H9 (cell line): ENCODE results near the gene PDCD4. TPM values are rescaled to one million over a fixed set of nuclear protein-coding genes. Genes with fewer than 3 reads are reported as not detected.

Source experiments
- DNase-seq: peaks from one replicate; pipeline ENCODE4 v3.0.0-alpha.2; 2017
- H2AFZ ChIP-seq: one replicate; pipeline ENCODE4 v1.6.1; 2013; ENCODE audit warnings: mild to moderate bottlenecking, low read length, control low read depth, moderate library complexity
- H2AK5ac ChIP-seq: 2 replicates; pipeline ENCODE4 v1.6.1; 2013; ENCODE audit warnings: low read length, control low read depth, mixed read lengths; ENCODE audit not compliant: insufficient read length
- H2BK120ac ChIP-seq: one replicate; pipeline ENCODE4 v1.6.1; 2013; ENCODE audit warnings: low read depth, mild to moderate bottlenecking, low read length, control low read depth, inconsistent platforms; ENCODE audit not compliant: poor library complexity, severe bottlenecking
- H2BK12ac ChIP-seq: 2 replicates; pipeline ENCODE4 v1.6.1; 2013; ENCODE audit warnings: low read length, control low read depth, mixed read lengths, low read depth; ENCODE audit not compliant: insufficient read length
- H2BK15ac ChIP-seq: 2 replicates; pipeline ENCODE4 v1.6.1; 2013; ENCODE audit warnings: low read depth, low read length, control low read depth
- H2BK20ac ChIP-seq: one replicate; pipeline ENCODE4 v1.6.1; 2013; ENCODE audit warnings: low read depth, mild to moderate bottlenecking, low read length, control low read depth, inconsistent platforms; ENCODE audit not compliant: poor library complexity, severe bottlenecking
- H2BK5ac ChIP-seq: 2 replicates; pipeline ENCODE4 v1.6.1; 2013; ENCODE audit warnings: low read length, control low read depth, mixed read lengths; ENCODE audit not compliant: insufficient read length
- H3K14ac ChIP-seq: 2 replicates; pipeline ENCODE4 v1.6.1; 2013; ENCODE audit warnings: low read length, control low read depth; ENCODE audit not compliant: insufficient read depth
- H3K18ac ChIP-seq: 2 replicates; pipeline ENCODE4 v1.6.1; 2013; ENCODE audit warnings: low read depth, mild to moderate bottlenecking, mixed read lengths, low read length, control low read depth; ENCODE audit not compliant: insufficient read length
- H3K23ac ChIP-seq: 2 replicates; pipeline ENCODE4 v1.6.1; 2013; ENCODE audit warnings: low read length, control low read depth, mixed read lengths, low read depth; ENCODE audit not compliant: insufficient read length
- H3K23me2 ChIP-seq: 2 replicates; pipeline ENCODE4 v1.6.1; 2013; ENCODE audit warnings: low read depth, mild to moderate bottlenecking, mixed read lengths, low read length, control low read depth; ENCODE audit not compliant: insufficient read length, poor library complexity, severe bottlenecking
- H3K27ac ChIP-seq: 2 replicates; pipeline ENCODE4 v1.5.1; 2013; ENCODE audit warnings: low read length, control low read depth, mixed read lengths, low read depth; ENCODE audit not compliant: insufficient read length
- H3K27me3 ChIP-seq: 2 replicates; pipeline ENCODE4 v1.6.1; 2013; ENCODE audit warnings: low read length, control low read depth, inconsistent platforms; ENCODE audit not compliant: insufficient read depth
- H3K4ac ChIP-seq: 2 replicates; pipeline ENCODE4 v1.6.1; 2013; ENCODE audit warnings: low read depth, mild to moderate bottlenecking, control low read depth, inconsistent platforms, low read length, moderate library complexity
- H3K4me1 ChIP-seq: 2 replicates; pipeline ENCODE4 v1.6.1; 2013; ENCODE audit warnings: low read length, control low read depth, inconsistent platforms; ENCODE audit not compliant: insufficient read depth
- H3K4me2 ChIP-seq: 2 replicates; pipeline ENCODE4 v1.6.1; 2013; ENCODE audit warnings: low read length, control low read depth, mixed read lengths; ENCODE audit not compliant: insufficient read length, insufficient read depth
- H3K56ac ChIP-seq: 2 replicates; pipeline ENCODE4 v1.6.1; 2013; ENCODE audit warnings: low read depth, mild to moderate bottlenecking, mixed read lengths, low read length, control low read depth; ENCODE audit not compliant: insufficient read length
- H3K79me1 ChIP-seq: 2 replicates; pipeline ENCODE4 v1.6.1; 2013; ENCODE audit warnings: low read depth, mild to moderate bottlenecking, moderate library complexity, low read length, control low read depth, inconsistent platforms; ENCODE audit not compliant: insufficient read depth, poor library complexity, severe bottlenecking
- H3K79me2 ChIP-seq: 2 replicates; pipeline ENCODE4 v1.6.1; 2013; ENCODE audit warnings: low read length, control low read depth, inconsistent platforms; ENCODE audit not compliant: insufficient read depth
- H3K9ac ChIP-seq: 2 replicates; pipeline ENCODE4 v1.6.1; 2013; ENCODE audit warnings: low read length, control low read depth, mixed read lengths; ENCODE audit not compliant: insufficient read length; ENCODE audit errors: extremely low read depth
- H3K9me3 ChIP-seq: one replicate; pipeline ENCODE4 v1.6.1; 2013; ENCODE audit warnings: low read depth, low read length, inconsistent platforms; ENCODE audit not compliant: control insufficient read depth
- H3T11ph ChIP-seq: one replicate; pipeline ENCODE4 v1.6.1; 2013; ENCODE audit warnings: mild to moderate bottlenecking, low read length, control low read depth, inconsistent platforms
- H4K20me1 ChIP-seq: one replicate; pipeline ENCODE4 v1.6.1; 2013; ENCODE audit not compliant: control insufficient read depth, insufficient read length, insufficient read depth
- H4K5ac ChIP-seq: 2 replicates; pipeline ENCODE4 v1.6.1; 2013; ENCODE audit warnings: low read depth, mild to moderate bottlenecking, mixed read lengths, low read length, control low read depth; ENCODE audit not compliant: insufficient read length
- H4K8ac ChIP-seq: replicated peaks from 2 replicates; pipeline ENCODE4 v1.6.1; 2013; ENCODE audit warnings: low read length, control low read depth, mixed read lengths, low read depth; ENCODE audit not compliant: insufficient read length
- H4K91ac ChIP-seq: 2 replicates; pipeline ENCODE4 v1.6.1; 2013; ENCODE audit warnings: low read depth, mild to moderate bottlenecking, moderate library complexity, mixed read lengths, low read length, control low read depth; ENCODE audit not compliant: insufficient read length
- H3K27ac Mint-ChIP-seq, 3 experiments: 2 replicates in 2 of 3; 3 replicates in 1 of 3; pipeline ENCODE4 v1.8.0; 2020 to 2021; ENCODE audit warnings: mixed read lengths in 3 of 3, mild to moderate bottlenecking in 1 of 3, moderate library complexity in 1 of 3
- H3K27me3 Mint-ChIP-seq: 2 replicates; pipeline ENCODE4 v1.8.0; 2021; ENCODE audit warnings: low read depth, mild to moderate bottlenecking, moderate library complexity, mixed read lengths
- H3K36me3 Mint-ChIP-seq, 3 experiments: 2 replicates in 2 of 3; 3 replicates in 1 of 3; pipeline ENCODE4 v1.8.0; 2020 to 2021; ENCODE audit warnings: low read depth in 3 of 3, mixed read lengths in 3 of 3; ENCODE audit not compliant: insufficient read depth in 1 of 3
- H3K4me1 Mint-ChIP-seq, 2 experiments: 2 replicates each; pipeline ENCODE4 v1.8.0; 2020; ENCODE audit warnings: mixed read lengths in 2 of 2
- H3K4me3 Mint-ChIP-seq, 2 experiments: 2 replicates in 1 of 2; 3 replicates in 1 of 2; pipeline ENCODE4 v1.8.0; 2020 to 2021; ENCODE audit warnings: mild to moderate bottlenecking in 2 of 2, mixed read lengths in 2 of 2, moderate library complexity in 1 of 2
- H3K9me3 Mint-ChIP-seq, 2 experiments: 2 replicates in 1 of 2; 3 replicates in 1 of 2; pipeline ENCODE4 v1.8.0; 2020; ENCODE audit warnings: mild to moderate bottlenecking in 2 of 2, mixed read lengths in 2 of 2, moderate library complexity in 1 of 2
- WGBS: extraction: QIAGEN DNeasy Blood & Tissue Kit; methylation state at CpG from one replicate; pipeline ENCODE4 v1.1.7; 2013; ENCODE audit warnings: missing lambda C conversion rate, low lambda C conversion rate, mixed read lengths; ENCODE audit not compliant: insufficient read length; ENCODE audit errors: extremely low coverage; 5-methylcytosine and 5-hydroxymethylcytosine counted together
- total RNA-seq: library from RNA; stranded (reverse); gene quantifications from 2 replicates; pipeline ENCODE4 v1.2.1, GENCODE V29; 2021
- TF ChIP-seq, protein P1 (sequence below): fragments of 200-600 bp; sonication (generic); conservative IDR thresholded peaks from 3 replicates; pipeline ENCODE4 v1.8.0; 2021; ENCODE audit warnings: antibody characterized with exemption, mild to moderate bottlenecking

PDCD4 gene
- total RNA-seq, 1 experiment from 2014 or later, result 29.3 TPM

DNA sequence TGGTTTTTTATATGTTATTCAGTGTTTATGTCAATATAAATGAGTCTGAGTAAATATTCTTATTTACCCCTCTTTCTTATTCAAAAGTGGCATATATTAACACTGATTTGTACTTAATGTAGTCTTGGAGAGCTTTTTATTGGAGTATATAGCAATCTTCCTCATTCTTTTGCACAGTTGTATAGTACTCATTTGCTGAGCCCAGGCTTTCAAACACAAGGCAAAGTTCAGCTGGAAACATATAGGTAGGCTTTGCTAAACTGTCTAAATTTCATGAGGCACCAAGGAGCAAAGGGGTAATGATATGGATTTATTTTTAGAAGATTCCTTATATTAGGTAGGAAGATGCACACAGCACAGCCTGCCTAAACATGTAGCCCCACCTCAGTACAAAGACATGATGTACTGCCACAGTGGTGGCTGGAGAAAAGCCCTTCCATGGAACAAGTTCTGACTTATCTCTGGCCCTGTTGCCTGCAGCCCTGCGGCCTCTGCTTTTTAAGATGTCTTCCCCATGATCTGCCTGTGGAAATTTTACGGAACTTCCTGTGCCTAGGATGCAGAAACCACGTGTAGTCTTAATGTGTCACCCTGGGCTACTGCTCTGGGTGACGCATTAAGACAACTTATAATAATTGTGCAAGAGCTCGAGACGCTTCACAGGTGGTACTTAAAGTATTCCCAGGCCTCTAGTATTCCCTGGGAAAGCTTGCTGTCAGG lies 9.6 kb upstream of the PDCD4 start:
- WGBS, result no CpG with 5 or more reads among the region's 6 CpGs
- H3K79me1 ChIP-seq, result no peaks in the 10 kb centered on the region
- no peak overlapping the region for H2BK120ac ChIP-seq
- no peak overlapping the region for H2BK5ac ChIP-seq
- H3K18ac ChIP-seq, result no peak overlapping the region
- no peaks in the 10 kb centered on the region for H3K27me3 ChIP-seq
- TF ChIP-seq, protein P1, sequence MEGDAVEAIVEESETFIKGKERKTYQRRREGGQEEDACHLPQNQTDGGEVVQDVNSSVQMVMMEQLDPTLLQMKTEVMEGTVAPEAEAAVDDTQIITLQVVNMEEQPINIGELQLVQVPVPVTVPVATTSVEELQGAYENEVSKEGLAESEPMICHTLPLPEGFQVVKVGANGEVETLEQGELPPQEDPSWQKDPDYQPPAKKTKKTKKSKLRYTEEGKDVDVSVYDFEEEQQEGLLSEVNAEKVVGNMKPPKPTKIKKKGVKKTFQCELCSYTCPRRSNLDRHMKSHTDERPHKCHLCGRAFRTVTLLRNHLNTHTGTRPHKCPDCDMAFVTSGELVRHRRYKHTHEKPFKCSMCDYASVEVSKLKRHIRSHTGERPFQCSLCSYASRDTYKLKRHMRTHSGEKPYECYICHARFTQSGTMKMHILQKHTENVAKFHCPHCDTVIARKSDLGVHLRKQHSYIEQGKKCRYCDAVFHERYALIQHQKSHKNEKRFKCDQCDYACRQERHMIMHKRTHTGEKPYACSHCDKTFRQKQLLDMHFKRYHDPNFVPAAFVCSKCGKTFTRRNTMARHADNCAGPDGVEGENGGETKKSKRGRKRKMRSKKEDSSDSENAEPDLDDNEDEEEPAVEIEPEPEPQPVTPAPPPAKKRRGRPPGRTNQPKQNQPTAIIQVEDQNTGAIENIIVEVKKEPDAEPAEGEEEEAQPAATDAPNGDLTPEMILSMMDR, result no peak
- Mint-ChIP-seq H3K4me1 (peaks cover 4 to 22% of the 10 kb centered on the region in 2 experiments), H3K36me3 (no peaks in the 10 kb centered on the region), H3K27me3 (0 out of 2 replicates have a peak, but pooled peaks cover 2% of the 10 kb centered on the region), H3K27ac (no peak overlapping the region), H3K4me3 (no peak overlapping the region), H3K9me3 (no peaks in the 10 kb centered on the region)
- no peak overlapping the region for H2BK20ac ChIP-seq
- H3T11ph ChIP-seq, result no peak overlapping the region
- H3K4me2 ChIP-seq, result no peak overlapping the region
- no peak overlapping the region for H4K91ac ChIP-seq
- no peak overlapping the region for H3K56ac ChIP-seq
- H2BK12ac ChIP-seq, result no peak overlapping the region
- H3K23me2 ChIP-seq, result no peaks in the 10 kb centered on the region
- no peak overlapping the region for H3K14ac ChIP-seq
- H3K23ac ChIP-seq, result no peak overlapping the region
- no peak overlapping the region for H2BK15ac ChIP-seq
- DNase-seq, result no peak
- no peak overlapping the region for H2AK5ac ChIP-seq
- no peak overlapping the region for H4K5ac ChIP-seq
- H3K4ac ChIP-seq, result no peak overlapping the region
- no peaks in the 10 kb centered on the region for H3K4me1 ChIP-seq
- no peak overlapping the region for H3K9ac ChIP-seq
- no peak overlapping the region for H4K8ac ChIP-seq
- no peak overlapping the region for H2AFZ ChIP-seq
- no peaks in the 10 kb centered on the region for H4K20me1 ChIP-seq
- no peaks in the 10 kb centered on the region for H3K9me3 ChIP-seq
- H3K79me2 ChIP-seq, result no peaks in the 10 kb centered on the region
- no peak overlapping the region for H3K27ac ChIP-seq
